WERI-Rb-1 (cell line): ENCODE measurements around the gene NBAS.

ENCODE experiments used
- DNase-seq: peaks from one replicate; pipeline ENCODE4 v3.0.0-alpha.2; 2020
- H3K27ac ChIP-seq: fragments of 250-450 bp; sonication (Bioruptor Pico); 2 replicates; pipeline ENCODE4 v1.5.1; 2020; ENCODE audit warnings: mild to moderate bottlenecking, moderate library complexity
- H3K27me3 ChIP-seq: fragments of 250-450 bp; sonication (Bioruptor Pico); 2 replicates; pipeline ENCODE4 v1.5.1; 2021; ENCODE audit warnings: mild to moderate bottlenecking, low read depth, moderate library complexity; ENCODE audit not compliant: insufficient read depth, severe bottlenecking
- H3K36me3 ChIP-seq: fragments of 250-450 bp; sonication (Bioruptor Pico); 2 replicates; pipeline ENCODE4 v1.5.1; 2020; ENCODE audit warnings: mild to moderate bottlenecking, moderate library complexity
- H3K4me3 ChIP-seq: 2 replicates; pipeline ENCODE4 v1.5.1; 2011; ENCODE audit warnings: low read depth, mild to moderate bottlenecking, control low read depth, low read length
- H3K9me3 ChIP-seq: fragments of 250-450 bp; sonication (Bioruptor Pico); 2 replicates; pipeline ENCODE4 v1.5.1; 2021; ENCODE audit warnings: mild to moderate bottlenecking, moderate library complexity; ENCODE audit not compliant: severe bottlenecking
- TF ChIP-seq, protein P1 (sequence below): IDR thresholded peaks from 2 replicates; pipeline ENCODE4 v1.5.1; 2011; ENCODE audit warnings: low read depth, mild to moderate bottlenecking, control low read depth, inconsistent platforms, low read length

NBAS gene

DNA sequence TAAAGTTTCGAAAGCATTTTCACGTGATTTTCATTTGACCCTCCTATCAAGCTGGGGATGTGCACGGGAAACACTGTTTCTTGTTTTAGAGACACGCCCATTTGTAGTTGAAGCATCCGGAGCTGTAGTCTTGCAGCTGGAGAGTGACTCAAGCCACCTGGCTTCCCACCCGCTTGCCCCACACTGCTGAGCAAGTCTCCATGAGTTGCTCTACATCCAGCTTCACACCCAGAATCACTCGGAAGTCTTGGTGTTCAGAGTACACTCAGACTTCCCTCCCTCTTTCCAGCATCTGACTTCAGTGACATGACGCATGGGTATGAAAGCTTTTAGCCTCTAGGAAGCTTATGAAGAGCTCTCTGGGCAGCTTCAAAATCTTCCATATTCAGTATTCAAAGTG is 262.4 kb downstream of the NBAS start:
- Histone ChIP-seq H3K27ac (no peak overlapping the region), H3K9me3 (no peaks in the 10 kb centered on the region), H3K4me3 (no peak overlapping the region), H3K27me3 (no peaks in the 10 kb centered on the region), H3K36me3 (no peaks in the 10 kb centered on the region; the same call in 1 of the 2 replicates)
- TF ChIP-seq, protein P1, sequence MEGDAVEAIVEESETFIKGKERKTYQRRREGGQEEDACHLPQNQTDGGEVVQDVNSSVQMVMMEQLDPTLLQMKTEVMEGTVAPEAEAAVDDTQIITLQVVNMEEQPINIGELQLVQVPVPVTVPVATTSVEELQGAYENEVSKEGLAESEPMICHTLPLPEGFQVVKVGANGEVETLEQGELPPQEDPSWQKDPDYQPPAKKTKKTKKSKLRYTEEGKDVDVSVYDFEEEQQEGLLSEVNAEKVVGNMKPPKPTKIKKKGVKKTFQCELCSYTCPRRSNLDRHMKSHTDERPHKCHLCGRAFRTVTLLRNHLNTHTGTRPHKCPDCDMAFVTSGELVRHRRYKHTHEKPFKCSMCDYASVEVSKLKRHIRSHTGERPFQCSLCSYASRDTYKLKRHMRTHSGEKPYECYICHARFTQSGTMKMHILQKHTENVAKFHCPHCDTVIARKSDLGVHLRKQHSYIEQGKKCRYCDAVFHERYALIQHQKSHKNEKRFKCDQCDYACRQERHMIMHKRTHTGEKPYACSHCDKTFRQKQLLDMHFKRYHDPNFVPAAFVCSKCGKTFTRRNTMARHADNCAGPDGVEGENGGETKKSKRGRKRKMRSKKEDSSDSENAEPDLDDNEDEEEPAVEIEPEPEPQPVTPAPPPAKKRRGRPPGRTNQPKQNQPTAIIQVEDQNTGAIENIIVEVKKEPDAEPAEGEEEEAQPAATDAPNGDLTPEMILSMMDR, result no peak
- DNase-seq, result no peak

DNA sequence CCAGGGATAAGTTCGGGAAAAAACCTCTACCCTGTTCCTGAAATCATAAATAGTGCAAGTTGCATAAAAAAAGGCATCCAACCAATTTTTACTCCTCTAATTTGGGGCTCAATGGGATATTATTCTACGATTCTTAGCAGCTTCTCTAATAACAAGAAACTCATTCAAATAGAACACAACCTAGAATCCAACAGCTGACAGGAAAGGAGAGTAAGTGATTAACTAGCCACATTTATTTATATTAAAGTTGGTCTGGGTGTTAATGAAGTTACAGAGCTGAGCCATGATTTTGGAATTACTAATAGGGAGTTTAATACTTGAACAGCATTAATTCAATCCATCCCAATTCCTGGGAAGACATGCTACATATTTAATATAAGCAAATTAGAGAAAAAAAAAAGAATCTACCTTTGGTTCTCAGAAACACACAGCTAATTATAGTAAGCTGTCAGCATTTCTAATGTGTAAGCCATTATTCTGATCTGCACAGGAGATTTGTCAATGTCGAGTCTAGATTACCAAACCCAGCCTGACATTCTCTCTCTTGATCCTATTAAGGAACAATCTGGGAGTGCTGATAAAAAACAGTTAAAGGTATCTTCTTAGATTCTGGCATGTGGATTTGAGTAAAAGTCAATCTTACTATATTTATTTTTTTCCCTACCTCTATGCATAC is 267.7 kb downstream of the NBAS start:
- Histone ChIP-seq H3K27ac (no peak overlapping the region), H3K36me3 (no peaks in the 10 kb centered on the region), H3K4me3 (no peak overlapping the region), H3K9me3 (no peaks in the 10 kb centered on the region), H3K27me3 (no peaks in the 10 kb centered on the region)
- no peak for DNase-seq
- TF ChIP-seq, protein P1, result no peak

DNA sequence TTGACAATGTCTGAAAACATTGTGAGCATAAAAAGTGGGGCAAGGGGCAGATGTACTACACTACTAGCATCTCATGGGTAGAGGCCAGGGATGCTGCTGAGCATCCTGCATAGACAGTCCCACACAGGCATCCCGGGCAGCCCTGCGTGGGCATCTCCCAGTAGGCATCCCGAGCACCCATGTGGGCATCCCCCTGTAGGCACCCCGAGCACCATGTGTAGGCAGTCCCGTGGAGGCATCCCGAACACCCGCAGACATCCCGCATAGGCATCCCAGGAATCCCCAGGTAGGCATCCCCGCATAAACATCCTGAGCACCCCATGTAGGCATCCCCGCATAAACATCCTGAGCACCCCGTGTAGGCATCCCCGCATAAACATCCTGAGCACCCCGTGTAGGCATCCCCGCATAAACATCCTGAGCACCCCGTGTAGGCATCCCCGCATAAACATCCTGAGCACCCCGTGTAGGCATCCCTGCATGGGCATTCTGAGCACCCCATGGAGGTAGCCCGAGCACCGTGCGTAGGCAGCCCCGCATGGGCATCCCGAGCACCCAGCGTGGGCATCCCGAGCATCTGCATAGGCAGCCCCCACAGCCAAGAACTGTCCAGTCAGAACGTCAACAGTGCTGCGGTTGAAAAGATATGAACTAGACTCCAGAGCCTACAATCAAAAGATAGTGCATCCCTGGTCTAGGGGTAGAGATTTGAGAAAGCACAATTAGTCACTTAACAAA is 273.5 kb downstream of the NBAS start:
- Histone ChIP-seq H3K27ac (no peak overlapping the region), H3K27me3 (no peaks in the 10 kb centered on the region), H3K4me3 (no peak overlapping the region), H3K9me3 (no peaks in the 10 kb centered on the region), H3K36me3 (no peaks in the 10 kb centered on the region; the same call in 1 of the 2 replicates)
- DNase-seq, result no peak
- TF ChIP-seq, protein P1, result no peak

DNA sequence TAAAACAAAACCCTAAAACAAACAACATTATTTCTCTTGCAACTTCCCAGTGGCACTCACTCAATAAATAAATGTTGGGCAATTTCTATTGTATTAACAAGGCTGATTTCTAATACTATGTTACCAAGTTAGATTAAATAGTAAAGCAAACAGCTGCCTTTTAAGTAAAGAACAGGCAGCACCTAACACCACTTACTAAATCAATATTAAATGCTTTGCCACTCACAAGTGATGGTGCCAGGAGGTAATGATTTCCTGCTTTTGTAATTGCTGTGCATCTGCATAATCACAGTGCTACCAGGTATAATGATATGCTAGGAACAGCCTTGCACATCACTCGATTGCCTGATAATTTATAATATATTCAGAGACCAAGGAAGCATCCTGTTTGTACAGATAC is 276.5 kb downstream of the NBAS start:
- H3K36me3 ChIP-seq, result no peaks in the 10 kb centered on the region; the same call in none of the 2 replicates
- no peaks in the 10 kb centered on the region for H3K27me3 ChIP-seq
- no peak overlapping the region for H3K4me3 ChIP-seq
- no peak overlapping the region for H3K27ac ChIP-seq
- TF ChIP-seq, protein P1, result no peak
- DNase-seq, result no peak
- H3K9me3 ChIP-seq, result no peaks in the 10 kb centered on the region

DNA sequence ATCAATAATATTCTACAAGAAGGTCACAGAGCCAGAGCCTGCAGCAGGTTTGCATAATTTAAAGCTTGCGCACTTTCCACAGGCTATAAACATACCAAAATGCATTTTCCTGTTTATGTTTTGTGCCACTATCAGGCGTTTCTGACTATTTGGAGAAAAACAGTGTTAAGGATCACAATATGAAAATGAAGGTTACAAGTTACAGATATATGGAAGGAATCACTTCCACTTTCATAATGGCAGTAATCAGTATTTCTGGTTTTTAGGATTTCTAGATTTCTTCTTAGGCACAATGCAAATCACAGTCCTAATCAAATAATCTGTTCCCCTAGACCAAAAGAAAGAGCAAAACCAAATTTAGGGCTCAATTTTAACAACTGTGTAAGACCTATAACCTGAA is 279.5 kb downstream of the NBAS start:
- no peak overlapping the region for H3K4me3 ChIP-seq
- no peaks in the 10 kb centered on the region for H3K9me3 ChIP-seq
- H3K36me3 ChIP-seq, result no peaks in the 10 kb centered on the region; the same call in none of the 2 replicates
- no peak for DNase-seq
- H3K27ac ChIP-seq, result no peak overlapping the region
- H3K27me3 ChIP-seq, result no peaks in the 10 kb centered on the region
- TF ChIP-seq, protein P1, result no peak
